ENCODE results near the gene RNASEH2A.

Gene RNASEH2A

DNA sequence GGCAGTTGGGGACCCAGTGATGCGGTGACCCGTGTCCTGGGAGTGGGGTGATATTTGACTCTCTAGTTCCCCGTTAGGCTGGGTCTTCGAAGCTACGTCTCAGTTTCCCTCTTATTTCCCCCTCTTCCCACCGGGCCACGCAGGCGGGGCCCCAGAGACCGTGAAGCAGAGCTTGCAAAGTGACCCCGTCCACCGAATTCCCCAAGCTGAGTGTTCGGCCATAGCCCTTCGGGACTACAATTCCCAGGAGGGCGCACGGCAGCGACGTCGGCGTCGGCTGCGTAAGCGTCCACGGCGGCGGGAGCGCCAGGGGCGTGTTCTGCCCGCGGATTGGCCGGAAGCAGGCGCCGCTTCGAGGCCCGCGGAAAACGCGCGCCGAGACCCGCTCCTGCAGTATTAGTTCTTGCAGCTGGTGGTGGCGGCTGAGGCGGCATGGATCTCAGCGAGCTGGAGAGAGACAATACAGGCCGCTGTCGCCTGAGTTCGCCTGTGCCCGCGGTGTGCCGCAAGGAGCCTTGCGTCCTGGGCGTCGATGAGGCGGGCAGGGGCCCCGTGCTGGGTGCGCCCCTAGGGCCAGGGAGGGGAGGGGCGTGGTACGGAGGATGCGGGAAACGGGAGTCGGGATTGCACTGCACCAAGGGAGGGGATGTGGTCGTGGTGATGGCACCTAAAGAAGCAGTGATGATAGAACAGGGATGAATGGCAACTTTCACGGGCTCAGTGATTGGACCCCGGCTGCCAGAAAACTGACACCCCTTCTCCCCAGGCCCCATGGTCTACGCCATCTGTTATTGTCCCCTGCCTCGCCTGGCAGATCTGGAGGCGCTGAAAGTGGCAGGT is at the start of gene RNASEH2A:
TSS of gene RNASEH2A (plus strand) at position 343 of the 840 bp plus-strand sequence. CDS start at position 433, 90 bp downstream.
- DNase-seq (ENCODE audit: low spot score) = peak; percentile 85

DNA sequence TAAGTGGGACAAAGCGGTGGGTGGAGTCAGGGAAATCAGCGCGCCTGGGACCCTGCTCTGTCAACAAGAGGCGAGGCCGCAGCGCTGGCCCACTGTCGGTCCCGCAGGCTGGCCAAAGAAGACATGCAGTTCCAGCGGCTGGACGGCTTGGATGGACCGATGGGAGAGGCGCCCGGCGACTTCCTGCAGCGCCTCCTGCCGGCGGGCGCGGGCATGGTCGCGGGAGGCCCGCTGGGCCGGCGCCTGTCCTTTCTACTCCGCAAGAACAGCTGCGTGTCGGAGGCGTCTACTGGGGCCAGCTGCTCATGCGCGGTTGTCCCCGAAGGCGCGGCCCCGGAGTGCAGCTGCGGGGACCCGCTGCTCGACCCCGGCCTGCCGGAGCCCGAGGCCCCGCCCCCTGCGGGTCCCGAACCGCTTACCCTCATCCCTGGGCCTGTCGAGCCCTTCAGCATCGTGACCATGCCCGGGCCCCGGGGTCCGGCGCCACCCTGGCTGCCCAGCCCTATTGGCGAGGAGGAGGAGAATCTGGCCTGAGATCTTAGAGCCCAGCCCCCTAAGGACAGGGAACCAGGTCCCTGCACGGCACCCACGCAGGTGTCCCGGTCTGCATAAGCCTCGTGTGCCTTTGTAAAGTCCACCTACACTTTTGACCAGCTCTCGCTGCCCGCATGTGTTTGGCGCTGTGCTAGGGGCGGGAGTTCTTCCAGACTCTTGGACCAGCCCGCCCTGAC is 48.7 kb upstream of the RNASEH2A start:
- peak; percentile 50 for DNase-seq (ENCODE audit: low spot score)

DNA sequence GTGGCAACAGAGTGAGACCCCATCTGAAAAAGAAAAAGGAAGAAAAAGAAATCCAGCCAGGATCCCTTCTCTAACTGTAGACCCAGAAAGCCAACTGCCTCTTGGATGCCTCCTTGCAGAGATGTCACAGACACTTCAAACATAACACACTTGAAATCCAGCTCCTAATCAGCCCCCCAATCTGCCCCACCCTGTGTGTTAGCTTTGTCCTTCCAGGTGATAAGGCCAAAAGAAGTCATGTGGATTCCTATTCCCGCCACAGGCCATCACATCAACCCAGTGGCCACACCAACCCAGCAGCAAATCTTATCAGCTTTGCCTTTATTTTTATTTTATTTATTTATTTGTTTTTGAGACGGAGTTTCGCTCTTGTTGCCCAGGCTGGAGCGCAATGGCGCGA is 46.7 kb upstream of the RNASEH2A start:
- no peak for DNase-seq (ENCODE audit: low spot score)

DNA sequence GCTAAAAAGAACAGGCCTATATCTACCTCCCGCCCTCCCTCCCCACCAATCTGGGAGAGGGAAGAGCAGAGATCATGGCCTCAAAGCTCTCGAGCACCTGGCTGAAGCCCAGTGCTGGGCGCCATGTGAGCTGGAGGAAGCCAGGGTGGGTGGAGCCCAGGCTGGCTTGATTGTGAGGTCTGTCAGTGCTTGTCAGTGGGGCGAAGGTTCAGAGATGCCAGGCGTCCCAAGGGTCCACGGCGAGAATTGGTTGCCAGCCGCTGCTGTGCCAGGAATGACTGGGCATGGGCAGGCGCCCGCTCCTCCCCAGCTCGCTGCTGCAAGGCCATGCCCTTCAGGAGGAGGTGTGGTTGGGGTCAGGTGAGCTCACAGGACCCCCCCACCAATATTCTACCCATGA is 43.3 kb upstream of the RNASEH2A start:
- DNase-seq (ENCODE audit: low spot score) = no peak

DNA sequence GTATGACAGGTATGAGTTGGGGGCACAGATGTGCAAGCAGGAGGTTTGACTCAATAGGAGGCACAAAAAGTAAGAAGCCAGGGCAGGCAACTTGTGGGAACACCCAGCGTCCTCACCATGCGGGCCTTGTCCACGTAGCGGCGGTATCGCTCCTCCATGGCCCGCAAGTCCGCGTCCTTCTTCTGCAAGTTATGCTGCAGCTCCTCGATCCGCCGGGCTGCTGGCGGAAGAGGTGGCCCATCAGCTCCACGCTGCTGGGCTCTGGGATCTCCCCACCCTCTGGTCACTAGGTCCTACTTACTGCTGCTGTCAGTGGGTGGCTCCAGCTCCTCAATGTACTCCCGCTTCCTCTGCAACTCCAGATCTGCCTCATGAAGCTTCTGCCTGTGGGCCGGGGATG is 41.7 kb upstream of the RNASEH2A start:
- DNase-seq (ENCODE audit: low spot score) = no peak

DNA sequence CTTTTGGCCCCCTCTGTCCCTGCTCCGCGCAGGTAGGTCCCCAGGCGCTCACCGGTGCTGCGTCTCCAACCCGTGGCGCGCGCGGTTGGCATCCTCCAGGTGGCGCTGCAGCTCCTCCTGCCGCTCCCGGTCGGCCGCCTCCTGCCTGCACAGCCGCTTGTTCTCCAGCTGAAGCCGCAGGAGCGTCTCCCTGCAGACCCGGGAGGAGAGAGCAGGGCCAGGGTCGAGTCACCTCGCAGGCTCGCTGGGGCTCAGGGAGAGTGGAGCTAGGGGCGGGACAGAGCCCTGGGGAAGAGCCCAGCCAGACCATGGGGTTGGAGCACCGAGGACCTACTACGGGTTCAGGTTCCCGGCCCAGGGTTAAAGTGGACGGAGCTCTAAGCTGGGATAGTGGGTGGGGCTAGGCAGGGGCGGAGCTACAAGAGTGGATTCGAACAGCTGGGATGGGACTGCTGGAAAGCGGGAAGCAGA is 40.3 kb upstream of the RNASEH2A start:
- no peak for DNase-seq (ENCODE audit: low spot score)

DNA sequence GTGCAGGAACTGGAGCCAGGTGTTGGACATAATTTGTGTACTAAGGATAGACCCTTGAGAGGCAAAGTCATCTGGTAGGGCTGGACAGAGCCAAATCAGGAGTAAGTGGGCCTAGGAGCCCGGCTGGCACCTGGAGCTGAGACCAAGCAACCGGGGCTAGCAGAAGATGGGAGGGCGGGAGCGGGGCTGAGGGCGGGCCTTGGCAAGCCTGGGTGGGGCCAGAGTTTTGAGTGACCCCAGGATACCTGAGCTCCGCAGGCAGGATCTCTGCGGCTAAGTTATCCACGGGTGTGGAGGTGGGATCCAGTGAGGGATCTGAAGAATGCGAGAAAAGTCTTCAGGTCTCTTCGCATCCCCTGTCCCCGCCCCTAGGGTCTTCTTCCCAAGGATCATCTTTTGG is 39.2 kb upstream of the RNASEH2A start:
- DNase-seq (ENCODE audit: low spot score) = no peak

DNA sequence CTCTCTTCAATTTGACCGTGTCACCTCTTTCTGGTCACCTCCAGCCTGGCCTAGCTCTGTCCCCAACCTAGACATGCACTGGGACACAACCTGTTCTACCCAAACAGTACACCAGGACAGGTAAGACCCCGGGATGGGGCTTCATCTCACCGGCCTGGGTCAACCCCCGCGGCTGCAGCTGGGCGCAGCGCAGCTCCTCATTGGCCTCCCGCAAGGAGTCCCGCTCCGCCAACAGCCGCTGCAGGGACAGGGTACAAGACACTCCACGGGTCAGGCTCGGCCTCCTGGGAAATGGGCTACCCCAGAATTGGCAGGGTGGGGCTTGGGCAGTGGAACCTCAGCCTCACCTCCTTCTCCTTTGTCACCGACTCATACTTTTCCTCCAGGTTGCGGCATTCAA is 38.7 kb upstream of the RNASEH2A start:
- no peak for DNase-seq (ENCODE audit: low spot score)

DNA sequence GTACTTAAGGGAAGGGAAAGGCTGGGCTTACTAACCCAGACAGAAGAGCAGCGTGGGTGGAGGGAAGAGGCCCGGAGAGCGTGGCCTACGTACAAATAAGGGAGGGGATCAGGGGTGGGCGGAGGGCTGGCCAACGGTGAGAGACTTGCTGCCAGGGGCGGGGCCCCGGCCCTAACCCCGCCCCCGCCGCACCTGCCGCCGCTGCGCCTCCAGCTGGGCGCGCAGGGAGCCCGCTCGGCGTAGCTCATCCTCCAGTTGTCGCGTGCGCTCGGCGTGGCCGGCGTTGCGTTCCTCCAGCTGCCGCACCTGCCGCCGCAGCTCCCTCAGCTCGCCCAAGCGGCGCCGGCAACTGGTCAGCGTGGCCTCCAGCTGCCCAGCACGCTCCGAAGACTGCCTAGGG is 36.7 kb upstream of the RNASEH2A start:
- DNase-seq (ENCODE audit: low spot score) = no peak

DNA sequence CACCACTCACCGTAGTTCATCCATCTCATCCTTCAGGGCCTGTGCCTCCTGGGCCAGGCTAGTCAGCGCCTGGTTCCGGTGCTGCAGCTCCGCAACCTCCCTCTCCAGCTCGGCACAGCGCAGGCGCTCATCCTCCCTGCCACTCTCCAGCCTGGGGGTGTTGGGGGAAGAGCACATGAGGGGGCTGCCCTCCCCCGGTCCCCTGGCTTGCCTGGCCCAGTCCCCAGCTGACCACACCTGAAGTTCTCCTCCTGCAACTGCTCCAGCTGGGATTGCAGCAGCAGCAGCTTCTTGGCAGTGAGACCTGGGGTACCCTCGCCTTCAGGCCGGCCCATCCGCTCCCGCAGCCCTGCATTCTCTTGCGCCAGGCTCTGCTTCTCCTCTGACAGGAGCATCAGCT is 35.5 kb upstream of the RNASEH2A start:
- no peak for DNase-seq (ENCODE audit: low spot score)

DNA sequence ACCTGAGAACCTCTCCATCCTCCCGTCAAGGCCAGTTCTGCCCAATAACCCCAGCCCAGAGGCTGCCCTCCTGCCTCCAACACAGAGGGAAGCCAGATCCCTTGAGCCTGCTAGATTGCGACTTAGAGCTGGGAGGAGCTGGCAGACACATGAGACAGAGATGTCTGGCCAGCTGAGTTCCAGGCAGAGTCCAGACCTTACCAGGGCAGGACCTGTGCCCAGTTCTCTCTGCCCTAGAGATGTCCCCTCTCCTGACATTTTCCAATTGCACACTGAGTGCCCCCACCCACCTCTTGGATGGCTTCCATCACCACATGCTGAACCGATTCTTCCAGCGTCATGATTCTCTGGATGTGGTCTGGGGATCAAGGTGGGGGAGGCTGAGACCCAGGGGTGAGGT is 34.1 kb upstream of the RNASEH2A start:
- DNase-seq (ENCODE audit: low spot score) = no peak

DNA sequence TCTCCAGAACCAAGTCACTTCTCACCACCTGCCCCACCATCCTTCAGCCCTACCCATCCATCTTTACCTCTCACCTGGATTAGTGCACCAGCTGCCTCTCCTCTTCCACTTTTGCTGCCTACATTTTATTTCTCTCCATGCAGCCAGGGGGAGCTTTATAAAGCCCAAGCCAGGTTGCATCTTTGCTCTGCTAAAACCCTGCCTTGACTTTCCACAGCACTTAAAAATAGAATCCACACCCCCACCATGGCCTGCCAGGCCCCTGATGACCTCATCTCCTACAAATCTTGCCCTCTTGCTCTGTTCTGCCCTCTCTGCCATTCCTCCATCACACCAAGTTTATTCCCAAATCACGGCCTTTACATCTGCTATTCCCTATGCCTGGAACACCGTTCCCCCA is 32.8 kb upstream of the RNASEH2A start:
- DNase-seq (ENCODE audit: low spot score) = no peak

DNA sequence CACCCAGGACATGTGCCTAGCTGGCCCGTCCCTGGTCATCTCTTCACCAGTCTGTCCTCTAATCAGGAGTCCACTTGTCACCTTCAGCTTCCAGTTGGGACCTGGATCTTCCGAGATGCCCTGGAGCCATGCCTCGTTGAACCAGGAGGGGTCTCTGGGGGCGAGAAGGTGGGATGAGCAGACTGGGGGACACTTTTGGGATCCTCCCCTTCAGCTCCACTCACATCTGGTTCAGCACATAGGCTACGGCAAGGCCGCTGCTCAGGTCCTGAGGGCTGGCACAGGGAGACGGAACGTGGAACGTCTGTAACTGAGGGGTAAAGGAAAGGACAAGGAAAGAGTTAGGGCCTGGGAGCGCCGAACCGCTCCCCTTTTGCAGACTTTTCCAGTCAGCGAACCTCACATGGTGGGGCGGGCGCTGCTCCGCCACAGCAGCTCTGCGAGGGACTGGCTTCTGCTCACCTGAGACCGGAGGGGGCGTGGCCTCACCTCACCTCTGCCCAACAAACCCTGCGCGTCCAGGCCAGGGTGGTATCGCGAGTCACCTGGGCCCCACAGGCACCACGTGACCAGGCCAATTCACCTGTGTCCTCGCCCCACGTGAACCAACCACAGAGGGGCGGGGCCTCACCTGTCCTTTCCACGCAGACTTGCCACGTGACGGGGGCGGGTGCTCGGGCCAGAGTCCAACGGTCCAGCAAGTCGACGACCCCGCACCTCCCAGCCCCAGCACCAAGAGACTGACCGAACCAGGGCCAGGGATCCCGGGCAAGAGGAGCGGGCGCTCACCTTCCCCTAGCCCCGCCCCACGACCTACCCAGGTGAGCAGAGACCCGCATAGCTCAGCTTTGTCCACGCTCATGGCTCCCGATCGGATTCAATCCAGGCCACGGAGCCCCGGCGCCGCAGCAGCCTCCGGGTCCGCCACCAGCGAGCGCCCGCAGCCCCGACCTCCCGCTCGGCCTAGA is 31.5 kb upstream of the RNASEH2A start, which contains the start of gene HOOK2:
TSS of gene HOOK2 (minus strand) at position 965 of the 968 bp plus-strand sequence. CDS start at position 862, 103 bp downstream.
- DNase-seq (ENCODE audit: low spot score) = no peak

DNA sequence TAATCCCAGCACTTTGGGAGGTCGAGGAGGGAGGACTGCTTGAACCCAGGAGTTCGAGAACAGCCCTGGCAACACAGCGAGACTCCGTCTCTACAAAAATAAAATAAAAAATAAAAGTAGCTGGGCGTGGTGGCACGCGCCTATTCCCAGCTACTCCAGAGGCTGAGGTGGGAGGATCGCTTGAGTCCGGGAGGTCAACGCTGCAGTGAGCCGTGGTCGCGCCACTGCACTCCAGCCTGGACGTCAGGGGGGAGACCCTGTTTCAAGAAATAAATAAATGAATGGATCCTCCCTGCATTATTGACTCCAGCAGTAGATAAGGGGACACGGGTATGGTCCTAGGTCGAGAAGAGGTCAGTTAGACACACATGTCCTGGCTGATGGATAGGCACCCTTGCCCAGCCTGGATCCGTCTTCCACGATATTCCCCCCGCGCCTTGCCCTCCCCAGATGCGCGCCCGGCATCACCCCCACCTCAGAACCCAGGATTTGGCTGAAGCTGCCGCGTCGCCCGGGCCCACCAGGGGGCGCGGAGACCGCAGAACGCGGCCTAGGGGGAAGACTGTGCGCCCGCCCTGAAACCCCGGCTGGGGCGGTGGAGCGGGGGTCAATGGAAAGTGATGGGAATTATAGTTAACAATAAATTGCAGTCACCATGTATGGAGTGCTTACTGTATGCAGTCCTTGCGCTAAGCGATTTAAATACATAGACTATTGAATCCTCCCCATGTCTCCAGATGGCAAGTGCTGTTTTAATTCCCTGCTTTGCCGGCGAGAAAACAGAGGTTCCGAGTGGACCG is 29.0 kb upstream of the RNASEH2A start:
- DNase-seq (ENCODE audit: low spot score) = peak; percentile 78

DNA sequence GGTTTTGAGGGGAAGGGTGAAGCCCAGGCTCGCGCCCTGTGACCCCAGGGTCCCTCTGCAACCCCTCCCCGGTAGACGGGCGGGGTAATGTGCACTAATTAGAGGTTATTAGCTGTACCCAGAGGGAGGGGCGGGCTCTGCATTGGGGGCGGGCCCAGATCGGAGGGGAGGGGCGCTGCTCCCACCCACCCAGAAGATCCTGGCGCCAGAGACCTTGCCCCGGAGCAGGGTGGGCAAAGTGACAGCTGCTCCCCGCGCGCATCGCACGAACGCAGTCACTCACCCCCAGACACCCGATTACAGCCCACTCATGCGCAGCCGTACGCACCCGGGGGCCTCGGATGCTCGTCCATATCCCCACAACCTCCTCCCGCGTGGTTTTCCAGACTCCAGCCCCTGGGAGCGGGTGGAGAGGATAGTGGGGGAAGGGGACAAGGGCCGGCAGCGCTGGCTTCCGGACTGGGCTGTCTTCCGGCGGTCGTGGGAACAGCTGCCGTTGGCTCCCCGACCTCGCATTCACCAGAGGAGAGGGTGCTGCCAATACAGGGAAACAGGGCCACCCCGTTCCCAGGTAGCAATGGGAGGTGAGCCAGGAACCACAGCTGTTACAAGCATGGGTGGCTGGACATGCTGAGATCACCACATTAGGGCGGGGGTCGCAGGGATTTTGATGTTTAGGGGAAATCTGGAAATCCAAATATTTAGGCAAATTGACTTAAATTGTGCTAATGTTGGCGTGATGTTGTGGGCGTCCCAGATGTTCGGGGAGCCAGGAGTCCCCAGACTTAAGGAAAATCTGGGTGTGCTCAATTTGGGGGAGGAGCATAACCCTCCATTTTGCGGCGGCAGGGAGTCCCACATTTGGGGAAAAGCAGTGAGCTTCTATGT is 28.1 kb upstream of the RNASEH2A start:
- DNase-seq (ENCODE audit: low spot score) = no peak

DNA sequence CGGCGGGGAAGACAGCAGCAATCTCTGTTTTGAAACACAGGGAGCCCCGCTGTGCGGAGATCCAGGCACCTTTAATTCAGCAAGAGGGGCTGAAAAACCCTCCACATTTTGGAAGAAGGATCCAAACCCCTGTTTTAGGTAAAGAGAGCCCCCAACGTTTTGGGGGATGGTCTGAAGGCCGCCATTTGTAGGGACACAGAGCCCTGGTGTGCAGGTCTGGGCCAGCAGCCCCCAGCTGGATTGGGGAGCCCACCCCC is 27.6 kb upstream of the RNASEH2A start:
- no peak for DNase-seq (ENCODE audit: low spot score)

DNA sequence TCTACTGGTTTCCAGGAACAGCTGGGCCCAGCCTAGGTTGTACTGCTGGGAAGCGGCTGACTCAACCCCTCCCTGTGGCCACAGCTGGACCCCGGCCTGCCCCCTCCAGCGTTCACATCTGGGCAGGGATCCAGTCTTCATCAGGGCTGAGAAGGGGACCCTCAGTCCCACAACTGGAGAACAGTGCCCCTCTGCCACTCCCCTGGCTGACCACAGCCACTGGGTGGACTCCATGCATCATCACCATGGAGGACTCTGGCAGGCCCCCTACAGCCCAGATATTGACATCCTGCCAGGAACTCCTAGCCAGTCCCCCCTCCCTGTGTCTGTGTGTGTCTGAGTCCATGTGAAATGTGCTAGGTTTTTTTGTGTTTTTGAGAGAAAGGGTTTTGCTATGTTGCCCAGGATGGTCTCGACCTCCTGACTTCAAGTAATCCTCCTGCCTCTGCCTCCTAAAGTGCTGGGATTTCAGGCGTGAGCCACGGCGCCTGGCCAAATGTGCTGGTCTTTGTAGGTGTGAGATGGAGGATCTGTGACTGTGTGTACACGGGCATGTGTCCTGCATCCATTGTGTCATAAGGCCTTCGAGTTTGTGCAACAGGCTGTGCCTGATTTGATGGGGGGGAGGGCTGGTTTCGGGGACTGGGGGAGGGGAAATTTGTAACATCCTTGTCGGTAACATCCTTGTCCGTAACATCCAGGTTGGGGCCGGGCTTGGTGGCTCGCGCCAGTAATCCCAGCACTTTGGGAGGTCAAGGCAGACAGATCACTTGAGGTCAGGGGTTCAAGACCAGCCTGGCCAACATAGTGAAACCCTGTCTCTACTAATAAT is 27.0 kb upstream of the RNASEH2A start:
- DNase-seq (ENCODE audit: low spot score) = no peak

DNA sequence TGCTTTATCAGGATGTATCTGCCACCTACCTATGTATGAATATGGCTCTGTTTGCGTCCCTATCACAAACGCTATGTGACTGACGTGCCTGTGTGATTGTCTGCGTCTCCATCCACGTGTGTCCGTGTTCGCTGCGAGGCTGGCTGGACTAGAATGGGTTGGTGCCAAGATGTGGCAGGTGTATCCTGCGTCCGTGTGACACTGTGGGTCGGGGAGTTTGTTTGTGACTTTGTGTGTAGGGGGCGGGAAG is 24.3 kb upstream of the RNASEH2A start:
- no peak for DNase-seq (ENCODE audit: low spot score)

DNA sequence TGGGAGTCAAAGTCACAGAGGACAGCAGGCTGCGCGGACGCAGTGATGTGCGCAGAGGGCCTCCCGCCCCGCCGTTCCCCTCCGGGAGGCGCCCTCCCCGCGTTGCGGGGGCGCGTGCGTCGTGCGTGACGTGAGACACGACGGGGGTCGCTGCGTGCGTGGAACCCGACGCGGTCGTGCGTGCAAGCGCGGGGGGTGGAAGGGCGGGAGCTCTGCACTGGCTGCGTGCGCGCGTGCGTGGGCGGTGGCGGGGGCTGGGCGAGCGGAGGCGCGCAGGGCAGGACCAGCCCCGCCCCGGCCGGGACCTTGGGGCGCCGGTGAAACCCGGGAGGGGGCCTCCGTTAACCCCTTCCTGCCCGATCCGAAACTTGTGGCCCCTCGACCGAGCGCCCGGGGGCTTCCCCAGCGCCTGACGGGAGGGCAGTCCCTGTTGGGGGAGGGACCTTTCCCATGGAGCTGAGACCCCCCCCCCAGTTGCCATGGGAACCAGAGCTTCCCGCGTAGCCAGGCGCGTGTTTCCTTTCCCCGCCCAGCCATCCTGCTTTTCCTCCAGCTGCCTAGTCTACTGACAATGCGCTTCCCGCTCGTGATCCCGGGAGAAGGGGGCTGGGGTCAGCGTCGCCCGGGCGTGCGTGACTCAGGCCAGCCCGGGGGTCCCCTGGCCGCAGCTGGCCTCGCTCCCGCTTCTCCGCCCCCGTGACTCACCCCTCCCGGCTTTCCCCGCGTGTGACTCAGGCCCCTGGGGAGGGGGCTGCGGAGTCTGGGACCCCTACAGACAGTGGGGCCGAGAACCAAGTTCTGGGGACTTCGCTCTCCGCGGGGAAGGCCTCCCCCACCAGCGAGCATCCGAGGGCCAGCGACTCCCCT is 23.7 kb upstream of the RNASEH2A start:
- peak; percentile 87 for DNase-seq (ENCODE audit: low spot score)
